Breast epithelium (tissue), 3 donors: Measurements from ENCODE around the gene MTSS2.

ENCODE experiments used
- POLR2AphosphoS5 ChIP-seq, 3 donors: sonication (generic); formaldehyde crosslinking; IDR thresholded peaks; one replicate each; pipeline ENCODE4 v1.6.1; 2017; ENCODE audit warnings: antibody characterized with exemption in 3 of 3
- TF ChIP-seq, protein P1 (sequence below), 3 donors: fragments of 450-650 bp; IDR thresholded peaks; one replicate each; pipeline ENCODE4 v1.5.1; 2016 to 2017; ENCODE audit warnings: antibody characterized with exemption in 3 of 3, mild to moderate bottlenecking in 3 of 3, moderate library complexity in 3 of 3

DNA sequence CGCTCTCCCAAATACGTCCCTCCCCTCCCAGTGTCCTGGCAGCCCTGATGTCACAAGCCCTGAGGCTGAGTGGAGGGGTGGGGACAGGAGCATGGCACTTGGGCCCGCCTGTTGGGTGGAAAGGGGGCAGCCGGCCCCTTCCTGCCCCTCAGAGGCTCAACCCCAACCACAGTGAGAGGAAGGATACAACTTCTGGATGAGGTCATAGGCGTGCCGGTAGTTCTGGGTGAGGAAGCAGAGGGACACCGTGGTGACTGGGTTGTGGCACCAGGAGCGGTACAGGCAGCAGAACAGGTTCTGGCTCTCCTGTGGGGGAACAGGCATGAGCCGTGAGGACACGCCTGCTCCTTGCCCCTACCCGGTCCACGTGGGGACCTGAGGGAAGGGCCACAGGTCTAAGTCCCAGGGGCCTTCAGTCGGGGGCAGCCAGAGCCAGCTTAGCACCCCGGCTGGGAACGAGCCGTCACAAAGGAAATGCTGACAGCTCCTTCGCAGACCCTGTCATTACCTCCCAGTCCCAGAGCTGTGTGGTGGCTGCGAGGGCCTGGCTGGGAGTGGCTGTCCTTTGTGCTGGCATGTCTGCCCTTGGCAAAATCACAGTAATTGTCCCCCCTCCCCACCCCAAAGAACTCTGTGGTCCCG is 11.2 kb upstream of the MTSS2 start:
- TF ChIP-seq, protein P1, sequence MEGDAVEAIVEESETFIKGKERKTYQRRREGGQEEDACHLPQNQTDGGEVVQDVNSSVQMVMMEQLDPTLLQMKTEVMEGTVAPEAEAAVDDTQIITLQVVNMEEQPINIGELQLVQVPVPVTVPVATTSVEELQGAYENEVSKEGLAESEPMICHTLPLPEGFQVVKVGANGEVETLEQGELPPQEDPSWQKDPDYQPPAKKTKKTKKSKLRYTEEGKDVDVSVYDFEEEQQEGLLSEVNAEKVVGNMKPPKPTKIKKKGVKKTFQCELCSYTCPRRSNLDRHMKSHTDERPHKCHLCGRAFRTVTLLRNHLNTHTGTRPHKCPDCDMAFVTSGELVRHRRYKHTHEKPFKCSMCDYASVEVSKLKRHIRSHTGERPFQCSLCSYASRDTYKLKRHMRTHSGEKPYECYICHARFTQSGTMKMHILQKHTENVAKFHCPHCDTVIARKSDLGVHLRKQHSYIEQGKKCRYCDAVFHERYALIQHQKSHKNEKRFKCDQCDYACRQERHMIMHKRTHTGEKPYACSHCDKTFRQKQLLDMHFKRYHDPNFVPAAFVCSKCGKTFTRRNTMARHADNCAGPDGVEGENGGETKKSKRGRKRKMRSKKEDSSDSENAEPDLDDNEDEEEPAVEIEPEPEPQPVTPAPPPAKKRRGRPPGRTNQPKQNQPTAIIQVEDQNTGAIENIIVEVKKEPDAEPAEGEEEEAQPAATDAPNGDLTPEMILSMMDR (IDR thresholded peaks at IDR 0.05), result no peak
- peak in 2 of 3 donors; percentile 36 to 62 for TF ChIP-seq POLR2AphosphoS5 (IDR thresholded peaks at IDR 0.05)
